GM18502 (cell line): ENCODE results near the gene ABCC6.
"Not testable (repeated sequence)": the region's sequence is repeated elsewhere in the genome, so short reads cannot be mapped to it uniquely, and the experiment has no call there.

Source experiments
- ATAC-seq: cut with Tn5 transposase; IDR thresholded peaks from one replicate; pipeline ENCODE4 v1.9.1; 2021; ENCODE audit warnings: mild to moderate bottlenecking; ENCODE audit not compliant: unreplicated experiment, poor library complexity

ABCC6 gene

DNA sequence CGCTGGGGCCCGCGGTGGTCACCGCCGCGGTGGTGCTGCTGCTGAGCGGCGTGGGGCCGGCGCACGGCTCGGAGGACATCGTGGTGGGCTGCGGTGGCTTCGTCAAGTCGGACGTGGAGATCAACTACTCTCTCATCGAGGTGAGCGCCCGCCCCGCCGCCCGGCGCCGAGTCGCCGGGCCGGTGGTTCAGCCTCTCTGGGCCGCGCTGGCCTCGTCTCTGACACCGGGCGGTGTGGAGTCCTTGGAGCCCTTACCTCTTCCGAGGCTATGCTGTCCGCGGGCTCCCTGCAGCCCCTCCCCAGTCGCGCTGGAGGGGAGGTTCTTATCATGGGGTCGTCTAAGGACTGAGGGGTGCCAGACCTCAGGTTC is 9.4 kb upstream of the ABCC6 start:
- not testable (repeated sequence) for ATAC-seq

DNA sequence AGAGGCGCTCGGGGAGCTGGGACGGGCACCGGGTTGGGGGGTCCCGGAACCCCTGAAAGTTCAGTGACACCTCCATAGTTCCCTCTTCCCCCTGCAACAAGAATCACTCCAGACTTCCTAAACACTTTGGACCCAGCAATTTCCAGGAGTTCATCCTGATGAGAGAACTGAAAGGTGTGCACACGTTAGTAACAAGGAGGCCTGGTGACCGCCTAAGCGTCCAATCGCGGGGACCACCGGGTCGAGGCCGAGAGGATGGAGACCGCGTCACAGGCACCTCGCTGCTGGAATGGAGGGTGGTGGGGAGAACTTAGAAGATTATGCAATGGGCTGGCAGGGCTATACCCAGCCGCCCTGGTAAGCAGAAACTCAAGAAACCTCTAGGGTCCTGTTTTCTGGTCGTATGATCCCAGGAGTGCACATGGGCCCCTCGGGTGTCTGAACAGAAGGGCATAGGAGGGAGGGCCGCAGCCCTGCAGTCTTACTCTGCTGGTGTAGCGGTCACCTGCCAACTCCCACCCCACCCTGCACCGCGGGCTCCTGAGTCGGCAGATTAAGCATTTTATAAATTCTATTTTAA is 458 bp upstream of the ABCC6 start:
- not testable (repeated sequence) for ATAC-seq

DNA sequence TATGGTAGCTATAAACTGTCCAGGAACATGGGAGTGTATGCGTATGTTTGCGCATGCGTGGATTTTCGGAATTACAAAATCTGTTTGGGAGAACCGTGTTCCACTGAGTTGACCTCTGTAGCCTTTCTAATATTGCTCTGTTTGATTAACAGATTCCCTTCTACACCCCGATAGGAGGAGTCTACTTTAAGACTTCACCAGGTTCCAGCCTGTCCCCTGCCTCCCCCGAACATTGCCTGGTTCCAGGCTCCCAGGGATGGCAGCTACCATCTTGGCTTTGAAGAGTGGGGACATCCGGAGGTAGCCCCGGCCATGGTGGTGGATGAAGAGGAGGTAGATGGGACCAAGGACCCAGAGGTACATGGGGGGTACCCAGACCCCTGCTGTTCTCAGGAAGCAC is 1.9 kb downstream of the ABCC6 start:
- ATAC-seq = not testable (repeated sequence)

DNA sequence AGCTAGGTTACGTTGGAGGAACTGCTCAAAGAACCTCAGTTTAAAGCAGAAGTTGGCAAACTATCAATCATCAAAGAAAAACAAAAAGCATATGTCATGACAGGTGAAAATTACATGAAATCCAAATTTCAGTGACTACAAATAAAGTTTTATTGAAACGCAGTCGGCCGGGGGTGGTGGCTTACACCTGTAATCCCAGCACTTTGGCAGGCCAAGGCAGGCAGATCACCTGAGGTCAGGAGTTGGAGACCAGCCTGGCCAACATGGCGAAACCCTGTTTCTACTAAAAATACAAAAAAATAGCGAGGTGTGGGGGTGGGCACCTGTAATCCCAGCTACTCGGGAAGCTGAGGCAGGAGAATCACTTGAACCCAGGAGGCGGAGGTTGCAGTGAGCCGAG is 2.8 kb downstream of the ABCC6 start:
- not testable (repeated sequence) for ATAC-seq

DNA sequence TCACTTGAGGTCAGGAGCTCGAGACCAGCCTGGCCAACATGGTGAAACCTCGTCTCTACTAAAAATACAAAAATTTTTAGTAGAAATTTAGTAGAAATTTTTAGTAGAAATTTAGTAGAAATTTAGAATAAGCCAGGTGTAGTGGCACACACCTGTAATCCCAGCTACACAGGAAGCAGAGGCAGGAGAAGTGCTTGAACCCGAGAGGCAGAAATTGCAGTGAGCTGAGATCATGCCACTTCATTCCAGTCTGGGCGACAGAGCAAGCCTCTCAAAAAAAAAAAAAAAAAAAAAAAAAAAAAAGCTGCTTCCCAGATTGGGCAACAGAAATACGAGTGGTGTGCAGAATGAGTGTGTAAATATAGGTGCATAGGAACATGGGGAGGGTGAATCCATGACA is 4.5 kb downstream of the ABCC6 start:
- not testable (repeated sequence) for ATAC-seq

DNA sequence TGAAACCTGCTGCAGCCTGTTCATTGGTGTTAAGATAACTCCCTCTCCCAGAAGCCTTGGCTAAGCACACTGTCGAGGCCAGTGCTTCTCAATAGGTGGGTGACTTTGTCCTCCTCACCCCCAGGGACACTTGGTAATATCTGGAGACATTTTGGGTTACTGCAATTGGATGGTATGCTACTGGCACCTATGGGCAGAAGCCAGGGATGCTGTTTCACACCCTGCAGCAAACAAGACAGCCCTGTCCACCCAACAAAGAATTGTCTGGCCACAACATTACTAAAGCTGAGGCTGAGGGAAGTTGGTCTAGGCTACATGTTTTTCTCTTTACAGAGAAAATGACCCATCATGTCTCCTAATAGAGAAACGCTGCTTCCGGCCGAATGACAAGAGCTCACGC is 4.9 kb downstream of the ABCC6 start:
- ATAC-seq = not testable (repeated sequence)

DNA sequence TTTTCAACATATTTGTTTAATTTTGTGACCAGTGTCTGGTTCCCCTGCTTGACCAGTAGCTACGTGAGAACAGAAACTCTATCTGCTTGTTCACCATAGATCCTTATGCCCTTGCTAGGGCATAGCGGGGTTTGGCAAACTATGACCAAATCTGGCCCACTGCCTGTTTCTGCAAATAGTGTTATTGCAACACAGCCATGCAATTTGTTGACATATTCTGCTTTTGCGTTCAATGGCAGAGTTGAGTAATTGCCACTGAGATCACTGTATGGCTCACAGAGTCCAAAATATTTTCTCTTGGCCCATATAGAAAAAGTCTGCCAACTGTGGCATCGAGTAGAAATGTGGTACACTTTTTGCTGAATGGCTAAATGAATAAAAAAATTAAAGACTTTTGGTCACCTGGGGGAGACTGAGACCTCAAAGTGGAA is 9.4 kb downstream of the ABCC6 start:
- not testable (repeated sequence) for ATAC-seq

DNA sequence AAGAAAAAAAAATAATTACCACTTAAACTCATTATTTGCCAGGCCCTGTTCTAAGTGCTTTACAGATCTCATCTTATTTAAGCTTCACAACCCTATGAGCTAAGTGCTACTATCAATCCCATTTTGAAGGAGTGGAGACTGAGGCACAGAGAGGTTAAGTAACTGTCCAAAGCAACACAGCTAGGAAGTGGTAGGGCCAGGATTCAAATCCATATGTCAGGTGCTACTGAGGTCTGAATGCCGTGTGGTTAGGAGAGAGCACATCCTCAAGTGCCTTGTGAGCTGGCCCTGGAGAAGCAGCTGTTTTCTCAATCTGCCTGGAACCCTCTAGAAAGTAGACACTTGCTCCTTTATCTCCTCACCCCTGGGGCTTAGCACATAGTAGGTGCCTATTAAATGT is 11.9 kb downstream of the ABCC6 start:
- not testable (repeated sequence) for ATAC-seq

DNA sequence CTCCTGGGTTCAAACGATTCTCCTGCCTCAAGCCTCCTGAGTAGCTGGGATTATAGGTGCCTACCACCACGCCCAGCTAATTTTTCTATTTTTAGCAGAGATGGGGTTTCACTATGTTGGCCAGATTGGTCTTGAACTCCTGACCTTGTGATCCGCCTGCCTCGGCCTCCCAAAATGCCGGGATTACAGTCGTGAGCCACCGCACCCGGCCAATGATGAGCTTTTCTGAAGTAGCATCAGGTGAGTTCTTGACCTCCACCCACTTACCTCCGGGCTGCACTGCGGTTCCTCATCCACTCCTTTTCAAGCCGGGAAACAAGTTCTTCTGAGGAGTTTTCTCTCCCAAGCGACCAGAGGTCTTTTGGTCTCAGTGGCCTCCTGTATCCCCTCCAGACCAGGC is 14.8 kb downstream of the ABCC6 start:
- ATAC-seq = not testable (repeated sequence)

DNA sequence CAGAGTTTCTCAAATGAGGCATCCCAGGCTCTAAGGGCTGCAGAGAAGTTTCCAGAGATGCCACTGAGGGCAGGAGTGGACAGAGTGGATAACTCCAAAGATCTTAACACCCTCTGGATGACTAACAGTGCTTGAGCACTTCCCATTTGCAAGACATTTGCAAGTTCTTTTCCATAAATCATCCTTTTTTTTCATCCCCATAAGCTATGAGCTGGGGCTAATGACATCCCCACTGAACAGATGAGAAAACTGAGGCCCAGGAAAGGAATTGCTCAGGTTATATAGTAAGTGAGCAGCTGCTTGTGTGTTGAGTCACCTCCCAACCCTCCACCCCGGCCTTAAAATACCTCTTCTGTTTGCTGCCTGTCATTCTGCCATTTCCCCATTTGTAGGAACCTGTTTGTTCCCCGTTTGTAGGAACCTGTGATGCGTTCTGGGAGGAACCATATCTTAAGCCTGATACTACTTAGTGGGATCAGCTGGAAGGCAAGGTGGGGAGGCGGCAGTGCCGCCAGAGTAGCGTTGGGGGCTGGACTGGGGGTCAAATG is 15.4 kb downstream of the ABCC6 start:
- ATAC-seq = not testable (repeated sequence)

DNA sequence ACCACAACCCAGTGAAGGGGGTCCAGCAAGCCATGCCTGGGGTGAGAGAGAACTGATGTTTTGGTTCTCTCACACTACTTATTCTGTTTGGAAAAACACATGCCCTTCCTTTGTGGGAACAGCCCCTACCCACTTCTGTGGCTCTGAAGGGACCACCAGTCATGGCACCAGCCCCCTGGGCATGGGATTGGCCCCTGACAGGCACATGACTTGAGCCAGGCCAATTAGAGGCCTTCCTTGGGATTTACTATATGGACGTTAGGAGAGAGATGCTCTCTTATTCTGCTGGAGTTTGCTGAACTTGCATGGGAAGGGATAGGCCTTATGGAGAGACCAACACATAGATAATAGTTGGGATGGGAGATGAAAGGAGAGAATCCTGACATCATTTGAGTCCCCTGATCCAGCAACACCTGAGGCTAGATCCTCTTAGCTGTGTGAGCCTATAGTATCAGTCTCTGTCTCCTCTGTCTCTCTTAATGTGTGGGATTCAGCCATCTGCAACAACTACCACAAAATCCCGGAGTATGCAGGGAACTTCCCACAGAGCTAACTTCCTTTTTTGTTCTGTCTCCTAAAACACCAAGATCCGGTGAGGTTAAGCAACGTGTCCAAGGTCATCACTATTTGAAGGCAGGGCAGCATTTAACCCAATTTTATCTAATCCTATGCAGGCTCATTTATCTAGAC is 16.1 kb downstream of the ABCC6 start:
- not testable (repeated sequence) for ATAC-seq

DNA sequence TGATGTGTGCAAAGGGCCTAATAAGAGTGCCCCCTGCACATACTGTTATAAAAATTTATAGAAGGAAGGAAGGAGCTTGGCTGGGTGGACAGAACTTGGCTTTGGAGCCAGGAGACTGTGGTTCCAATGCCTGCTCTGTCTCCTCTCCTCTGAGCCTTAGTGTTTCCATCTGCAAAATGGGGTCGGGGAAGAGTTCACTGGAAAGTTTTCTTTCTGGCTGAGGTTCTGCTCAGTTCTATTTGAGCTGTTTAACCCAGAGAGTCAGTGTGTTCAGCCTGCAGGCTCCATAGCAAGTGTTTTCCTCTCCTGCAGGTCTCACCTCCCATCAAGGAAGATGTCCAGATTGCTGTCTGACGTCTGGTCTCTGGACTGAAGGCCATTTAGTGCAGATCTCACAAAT is 17.4 kb downstream of the ABCC6 start:
- not testable (repeated sequence) for ATAC-seq

DNA sequence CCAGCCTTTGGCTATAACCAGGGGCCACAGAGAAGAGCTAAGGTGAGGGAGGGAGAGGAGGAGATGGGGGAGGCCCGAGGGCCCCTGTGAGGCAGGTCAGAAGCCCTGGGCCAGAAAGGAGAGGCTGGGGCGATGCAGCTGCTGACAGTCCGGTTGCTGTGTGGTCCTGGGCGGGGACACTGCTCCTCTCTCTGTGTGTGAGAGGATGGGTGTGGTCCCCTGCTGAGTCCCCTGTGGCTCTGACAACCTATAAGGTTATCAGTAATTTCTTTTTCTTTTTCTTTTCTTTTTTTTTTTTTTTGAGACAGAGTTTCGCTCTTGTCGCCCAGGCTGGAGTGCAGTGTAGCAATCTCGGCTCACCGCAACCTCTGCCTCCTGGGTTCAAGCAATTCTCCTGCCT is 18.7 kb downstream of the ABCC6 start:
- ATAC-seq = not testable (repeated sequence)

DNA sequence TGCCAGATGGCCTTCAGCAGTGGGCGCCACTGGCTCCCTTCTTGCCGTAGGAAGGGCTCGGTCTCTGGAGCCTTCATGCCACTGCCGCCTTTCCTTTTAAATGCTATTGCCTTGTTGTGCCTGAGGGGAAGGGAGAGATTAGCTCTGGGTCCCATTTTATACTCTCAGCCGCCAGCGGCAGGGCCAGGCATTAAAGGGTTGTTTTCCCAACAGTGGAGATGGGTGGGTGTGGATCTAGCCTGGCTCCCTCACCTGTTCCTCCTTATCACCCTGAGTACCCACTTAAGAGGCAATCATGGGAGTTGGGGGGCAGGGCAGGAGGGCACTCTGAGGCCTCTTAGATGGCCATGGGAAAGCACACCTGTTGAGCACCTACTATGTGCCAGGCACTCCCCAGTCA is 19.8 kb downstream of the ABCC6 start:
- not testable (repeated sequence) for ATAC-seq

DNA sequence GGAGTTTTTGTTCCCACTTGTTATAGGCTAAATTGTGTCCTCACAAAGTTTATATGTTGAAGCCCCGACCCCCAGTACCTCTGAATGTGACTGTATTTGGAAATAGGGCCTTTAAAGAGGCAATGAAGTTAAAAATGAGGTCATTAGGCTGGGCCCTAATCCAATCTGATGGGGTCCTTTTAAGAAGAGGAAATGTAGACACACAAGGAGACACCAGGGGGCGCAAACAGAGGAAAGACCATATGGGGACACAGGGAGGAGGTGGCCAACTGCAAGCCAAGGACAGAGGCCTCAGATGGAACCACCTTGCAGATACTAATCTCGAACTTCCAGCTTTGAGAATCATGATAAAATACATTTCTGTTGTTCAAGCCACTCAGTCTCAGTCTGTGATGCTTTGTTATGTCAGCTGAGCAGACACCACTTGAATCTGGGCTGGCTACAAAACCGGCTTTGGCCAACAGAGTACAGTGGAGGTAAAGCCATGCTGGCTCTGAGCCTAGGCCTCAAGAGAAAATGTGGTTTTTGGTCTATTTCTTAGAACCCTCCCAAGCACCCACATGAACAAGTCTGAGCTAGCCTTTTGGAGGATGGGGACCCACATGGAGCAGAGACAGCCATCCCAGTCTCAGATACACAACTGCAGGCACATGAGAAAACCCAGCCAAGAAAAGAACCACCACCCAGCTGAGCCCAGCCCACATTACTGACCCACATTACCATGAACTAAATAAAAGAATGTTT is 20.7 kb downstream of the ABCC6 start:
- not testable (repeated sequence) for ATAC-seq

DNA sequence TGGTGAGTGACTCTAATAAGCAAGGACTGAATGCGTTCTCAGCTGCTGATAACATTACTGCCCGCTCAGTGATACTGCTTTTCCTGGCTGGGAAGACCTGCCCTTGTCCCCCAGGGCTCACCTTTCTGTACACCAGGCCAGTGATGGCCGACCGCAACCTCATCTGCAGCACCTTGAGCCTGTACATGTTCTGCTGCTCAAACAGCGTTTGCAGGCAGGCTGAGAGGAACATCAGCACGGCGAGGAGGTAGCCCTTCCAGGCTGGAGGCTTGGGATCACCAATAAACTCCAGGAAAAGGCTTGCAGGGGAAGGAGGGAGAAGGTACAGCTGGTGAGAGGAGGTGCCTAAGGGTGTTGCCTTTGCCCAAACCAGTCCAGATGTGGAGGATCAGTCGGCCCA is 21.4 kb downstream of the ABCC6 start:
- ATAC-seq = not testable (repeated sequence)

DNA sequence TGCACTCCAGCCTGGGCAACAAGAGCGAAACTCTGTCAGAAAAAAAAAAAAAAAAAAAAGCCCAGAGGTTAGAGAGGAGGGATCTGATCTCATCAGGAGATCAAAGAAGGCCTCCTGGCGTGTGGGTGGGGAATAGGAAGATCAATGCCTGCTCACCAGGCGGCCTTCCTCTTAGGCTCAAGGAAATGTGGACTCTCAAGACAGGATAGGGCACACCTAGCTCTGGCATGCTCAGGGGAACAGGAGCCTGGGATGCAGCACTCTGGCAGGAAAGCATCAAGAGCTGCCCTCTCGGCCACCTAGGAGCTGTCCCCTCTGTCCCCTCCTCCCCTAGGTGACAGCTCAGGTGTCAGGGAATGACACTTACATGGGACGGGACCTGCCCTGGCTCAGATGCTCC is 22.9 kb downstream of the ABCC6 start:
- ATAC-seq = not testable (repeated sequence)

DNA sequence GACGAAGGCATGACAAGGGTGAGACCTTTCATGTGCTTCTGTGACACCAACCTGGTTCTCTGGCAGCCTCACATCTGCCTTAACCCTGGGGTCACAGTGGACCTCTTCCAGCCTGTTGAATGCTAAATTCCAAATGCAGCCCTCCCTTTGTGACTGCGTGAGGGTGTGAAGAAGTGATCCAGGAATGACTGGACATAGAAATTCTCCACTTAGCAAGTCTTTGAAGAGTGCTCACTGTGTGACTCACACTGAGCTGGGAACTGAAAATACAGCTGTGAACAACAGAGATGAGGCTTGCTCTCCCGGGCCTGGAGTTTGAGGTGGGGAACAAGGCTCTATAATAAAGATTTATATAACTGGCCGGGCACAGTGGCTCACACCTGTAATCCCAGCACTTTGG is 23.9 kb downstream of the ABCC6 start:
- not testable (repeated sequence) for ATAC-seq

DNA sequence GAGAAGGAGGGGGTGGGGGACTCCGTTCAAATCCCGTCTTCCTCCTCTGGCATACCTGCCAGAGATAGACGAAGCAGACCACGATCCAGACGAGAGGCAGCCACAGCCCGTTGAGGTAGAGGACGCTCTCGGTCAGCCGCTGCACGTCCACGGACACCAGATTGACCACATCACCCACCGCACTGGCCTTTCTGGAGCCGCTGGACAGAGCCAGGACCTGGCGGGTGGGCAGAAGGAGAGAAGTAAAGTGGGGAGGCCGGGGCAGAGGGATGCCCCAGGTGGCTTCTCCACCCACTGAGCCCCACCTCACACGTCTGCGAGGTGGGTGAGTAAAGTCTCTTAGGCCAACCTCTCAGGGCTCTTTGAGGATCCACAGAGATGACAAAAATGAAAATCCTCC is 25.3 kb downstream of the ABCC6 start:
- ATAC-seq = no peak

DNA sequence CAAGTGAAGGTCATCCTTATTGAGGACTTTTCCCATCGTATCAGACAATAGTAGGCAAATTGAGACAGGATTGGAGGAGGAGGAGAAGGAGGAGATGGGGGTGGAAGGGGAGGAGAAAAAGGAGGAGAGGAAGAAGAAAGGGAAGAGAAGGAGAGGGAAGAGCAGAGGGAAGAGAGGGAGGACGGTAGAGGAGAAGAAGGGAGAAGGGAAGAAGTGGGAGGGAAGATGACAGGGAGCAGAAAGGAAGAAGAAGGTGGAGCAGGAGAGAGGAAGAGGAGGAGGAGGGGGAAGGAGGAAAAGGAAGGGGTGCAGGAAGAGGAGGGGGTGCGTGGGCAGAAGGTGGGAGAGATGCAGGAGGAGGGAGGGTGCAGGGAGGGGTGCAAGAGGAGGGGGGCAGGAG is 26.0 kb downstream of the ABCC6 start:
- no peak for ATAC-seq

DNA sequence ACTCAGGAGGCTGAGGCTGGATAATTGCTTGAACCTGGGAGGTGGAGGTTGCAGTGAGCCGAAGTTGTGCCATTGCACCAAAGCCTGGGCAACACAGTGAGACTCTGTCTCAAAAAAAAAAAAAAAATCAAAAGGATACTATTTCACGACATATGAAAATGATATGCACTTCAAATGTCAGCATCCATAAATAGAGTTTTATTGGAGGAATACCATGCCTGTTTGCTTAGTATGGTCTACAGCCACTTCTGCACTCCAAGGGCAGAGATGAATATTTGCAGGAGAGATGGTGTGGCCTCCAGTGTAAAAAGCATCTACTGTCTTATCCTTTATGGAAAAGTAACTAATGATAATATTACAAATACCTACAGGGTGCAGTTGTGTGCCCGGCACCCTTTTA is 27.2 kb downstream of the ABCC6 start:
- ATAC-seq = no peak
